Measurements from ENCODE around the gene ACTN4.

ACTN4 gene

GRCh38 chr19:38711726-38712153, 64.3 kb downstream of the ACTN4 start:
- TF ChIP-seq CTCF (IDR thresholded peaks at IDR 0.05; ENCODE audit: low read depth, low read length): peak; percentile 22
- peak; percentile 78 to 96 for DNase-seq (ENCODE audit: low read depth in 2 of 2)
- H3K4me3 ChIP-seq (replicated peaks in 1 of 2; ENCODE audit: low read depth in 2 of 2, low read length in 2 of 2): no peak overlapping the region

DNA sequence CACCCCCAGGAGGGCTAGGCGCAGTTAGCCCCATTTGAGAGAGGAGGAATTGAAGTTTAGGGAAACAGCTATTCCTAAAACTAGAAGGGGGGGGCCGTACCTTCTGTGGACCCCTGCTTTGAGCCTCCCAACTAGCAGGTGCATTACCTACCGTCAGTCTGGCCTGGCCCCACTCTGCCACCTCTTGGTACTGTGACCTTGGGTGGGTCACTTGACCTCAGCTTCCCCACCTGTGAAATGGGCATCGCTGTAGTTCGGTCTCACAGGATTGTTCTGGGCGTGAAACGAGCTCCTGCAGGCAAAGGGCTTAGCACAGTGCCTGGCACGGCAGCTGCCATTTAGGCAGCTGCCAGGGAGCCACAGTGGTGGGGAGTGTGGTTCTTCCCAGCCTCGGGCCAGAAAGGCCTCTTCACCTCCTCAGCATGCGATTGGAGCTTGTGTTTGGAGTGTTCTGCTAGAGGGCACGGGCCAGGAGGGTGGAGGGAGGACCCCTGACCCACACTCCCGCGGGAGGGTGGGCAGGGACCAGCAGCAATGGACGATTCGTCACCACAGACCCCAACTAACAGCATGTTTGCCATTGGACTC, 64.8 kb downstream of the ACTN4 start:
- no peak for DNase-seq (ENCODE audit: low read depth in 2 of 2)
- no peak for TF ChIP-seq CTCF (IDR thresholded peaks at IDR 0.05; ENCODE audit: low read depth, low read length)
- H3K4me3 ChIP-seq (replicated peaks in 1 of 2; ENCODE audit: low read depth in 2 of 2, low read length in 2 of 2): no peak overlapping the region

DNA sequence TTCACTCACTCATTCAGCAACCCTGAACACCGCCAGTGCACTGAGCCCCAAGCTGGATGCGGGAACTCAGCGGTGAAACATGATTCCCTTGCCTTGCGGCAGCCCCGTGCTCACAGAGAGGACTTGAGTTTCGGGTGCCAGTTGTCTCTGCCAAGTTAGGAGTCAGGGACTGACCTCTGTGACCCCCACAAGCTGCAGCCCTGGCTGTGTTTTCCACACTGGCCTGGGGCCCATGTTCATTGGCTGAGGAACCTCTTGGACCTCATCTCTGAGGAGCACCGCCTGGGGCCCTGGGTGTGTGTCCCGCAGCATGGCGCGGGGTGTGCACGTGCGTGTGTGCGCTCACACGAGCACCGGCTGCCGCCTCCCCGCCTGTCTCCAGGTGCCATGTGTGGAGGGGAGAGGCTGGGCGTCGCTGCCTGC, 65.8 kb downstream of the ACTN4 start:
- peak in 1 of 2 donors; percentile 66 for DNase-seq (ENCODE audit: low read depth in 2 of 2)
- TF ChIP-seq CTCF (IDR thresholded peaks at IDR 0.05; ENCODE audit: low read depth, low read length): no peak
- H3K4me3 ChIP-seq (replicated peaks in 1 of 2; ENCODE audit: low read depth in 2 of 2, low read length in 2 of 2): no peak overlapping the region

DNA sequence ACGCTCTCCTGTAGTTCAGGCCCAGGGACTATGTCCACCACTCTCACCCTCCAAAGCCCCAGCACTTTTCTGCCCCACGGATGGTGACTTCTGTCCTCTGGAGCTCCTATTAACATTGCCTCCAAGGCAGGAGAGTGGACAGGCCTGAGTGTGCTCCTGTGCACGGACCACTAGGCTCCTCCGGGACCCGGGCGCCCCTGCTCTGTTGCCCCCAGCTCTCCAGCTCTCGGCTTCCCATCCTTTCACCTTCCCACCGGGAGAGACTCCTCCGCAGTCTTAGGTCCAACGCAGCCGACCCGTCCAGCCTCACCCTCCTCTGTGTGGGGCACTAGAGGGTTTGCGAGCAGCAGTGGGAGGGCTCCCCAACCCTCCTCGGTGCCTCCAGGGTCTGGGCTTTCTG, 66.4 kb downstream of the ACTN4 start:
- no peak overlapping the region for H3K4me3 ChIP-seq (replicated peaks in 1 of 2; ENCODE audit: low read depth in 2 of 2, low read length in 2 of 2)
- DNase-seq (ENCODE audit: low read depth in 2 of 2): no peak
- no peak for TF ChIP-seq CTCF (IDR thresholded peaks at IDR 0.05; ENCODE audit: low read depth, low read length)

DNA sequence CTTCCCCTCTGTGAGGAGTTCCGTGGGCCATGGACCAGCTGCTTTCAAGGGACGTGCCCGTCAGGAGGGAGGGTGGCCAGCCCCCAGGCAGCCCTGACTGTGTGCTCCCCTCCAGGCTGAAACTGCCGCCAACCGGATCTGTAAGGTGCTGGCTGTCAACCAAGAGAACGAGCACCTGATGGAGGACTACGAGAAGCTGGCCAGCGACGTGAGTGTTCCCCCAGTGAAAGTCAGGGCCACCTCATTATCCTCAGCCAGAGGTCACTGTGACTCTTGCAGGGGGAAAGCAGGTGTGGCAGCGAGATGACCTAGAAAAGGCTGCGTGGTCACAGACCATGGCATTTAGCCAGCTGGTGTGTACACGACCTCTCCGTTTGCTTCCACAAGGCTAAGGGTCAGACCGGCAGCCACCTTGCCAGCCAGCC, 66.9 kb downstream of the ACTN4 start:
- no peak for DNase-seq (ENCODE audit: low read depth in 2 of 2)
- no peak overlapping the region for H3K4me3 ChIP-seq (replicated peaks in 1 of 2; ENCODE audit: low read depth in 2 of 2, low read length in 2 of 2)
- no peak for TF ChIP-seq CTCF (IDR thresholded peaks at IDR 0.05; ENCODE audit: low read depth, low read length)

GRCh38 chr19:38715555-38715954, 68.1 kb downstream of the ACTN4 start:
- no peak for TF ChIP-seq CTCF (IDR thresholded peaks at IDR 0.05; ENCODE audit: low read depth, low read length)
- DNase-seq (ENCODE audit: low read depth in 2 of 2): peak in 1 of 2 donors; percentile 43

DNA sequence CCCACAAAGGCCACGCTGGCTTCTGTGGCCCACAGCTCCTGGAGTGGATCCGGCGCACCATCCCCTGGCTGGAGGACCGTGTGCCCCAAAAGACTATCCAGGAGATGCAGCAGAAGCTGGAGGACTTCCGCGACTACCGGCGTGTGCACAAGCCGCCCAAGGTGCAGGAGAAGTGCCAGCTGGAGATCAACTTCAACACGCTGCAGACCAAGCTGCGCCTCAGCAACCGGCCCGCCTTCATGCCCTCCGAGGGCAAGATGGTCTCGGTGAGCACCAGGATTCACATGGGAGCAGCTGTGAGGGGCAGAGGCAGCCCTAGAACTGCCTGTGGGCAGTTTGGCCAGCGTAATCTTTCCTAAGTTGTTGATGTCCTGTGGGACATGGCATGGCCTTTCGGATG, 69.6 kb downstream of the ACTN4 start:
- no peak for DNase-seq (ENCODE audit: low read depth in 2 of 2)
- TF ChIP-seq CTCF (IDR thresholded peaks at IDR 0.05; ENCODE audit: low read depth, low read length): no peak
- no peak overlapping the region for H3K4me3 ChIP-seq (replicated peaks in 1 of 2; ENCODE audit: low read depth in 2 of 2, low read length in 2 of 2)

More at GRCh38 chr19:38715555-38715954, 68.1 kb downstream of the ACTN4 start:
- H3K4me3 ChIP-seq (replicated peaks in 1 of 2; ENCODE audit: low read depth in 2 of 2, low read length in 2 of 2): no peak overlapping the region

Measured in cardiac fibroblast (primary cell).